ENCODE measurements around the gene PTPRK.

Gene PTPRK

DNA sequence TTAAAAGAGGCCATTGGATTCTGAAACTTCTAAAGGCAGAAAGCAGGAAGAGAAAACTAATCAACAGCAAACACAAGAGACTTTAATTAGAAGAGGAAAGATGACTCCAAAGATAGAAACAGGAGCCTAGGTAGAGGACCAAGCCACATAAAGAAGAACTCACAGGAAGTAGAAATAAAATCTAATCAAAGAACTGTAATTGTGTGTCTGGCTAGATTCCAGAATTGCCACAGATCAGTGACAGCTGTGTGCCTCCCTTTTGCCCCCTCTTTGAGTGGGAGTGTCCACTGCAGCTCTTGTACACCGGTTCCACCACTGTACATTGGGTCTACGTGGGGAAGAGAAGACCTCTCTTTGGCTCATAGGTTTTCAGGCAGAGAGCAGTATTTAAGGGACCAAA, 597.3 kb downstream of the PTPRK start:
- Mint-ChIP-seq H3K4me1 (ENCODE audit: low read depth) (peaks cover 72% of the 10 kb centered on the region), H3K27me3 (no peaks in the 10 kb centered on the region), H3K9me3 (ENCODE audit: low read depth) (peaks cover 14% of the 10 kb centered on the region), H3K27ac (peak overlapping the region; percentile 90), H3K4me3 (peak overlapping the region; percentile 73), H3K36me3 (peaks cover 8% of the 10 kb centered on the region)

DNA sequence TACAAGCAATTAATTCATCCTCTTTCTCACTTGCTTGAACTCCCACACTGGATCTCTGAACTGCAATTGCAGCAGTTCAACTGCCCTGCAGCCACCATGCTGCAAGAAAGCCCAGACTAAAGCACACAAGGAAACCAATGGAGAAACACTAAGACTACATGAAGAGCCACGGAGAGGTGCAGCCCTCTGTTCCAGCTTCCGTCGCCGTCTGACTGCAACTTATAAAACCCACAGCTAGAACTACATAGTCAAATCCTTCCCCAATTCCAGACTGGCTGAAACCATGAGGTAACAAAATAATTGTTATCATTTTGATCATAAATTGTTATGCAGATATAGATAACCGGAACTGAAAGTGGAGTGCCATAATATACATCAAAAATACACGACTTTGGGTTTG, 598.4 kb downstream of the PTPRK start:
- H3K36me3 Mint-ChIP-seq, result peaks cover 4% of the 10 kb centered on the region
- H3K27me3 Mint-ChIP-seq, result no peaks in the 10 kb centered on the region
- H3K4me1 Mint-ChIP-seq (ENCODE audit: low read depth), result peaks cover 83% of the 10 kb centered on the region
- H3K27ac Mint-ChIP-seq, result peak overlapping the region; percentile 90
- peaks cover 8% of the 10 kb centered on the region for H3K9me3 Mint-ChIP-seq (ENCODE audit: low read depth)
- peak overlapping the region; percentile 73 for H3K4me3 Mint-ChIP-seq

DNA sequence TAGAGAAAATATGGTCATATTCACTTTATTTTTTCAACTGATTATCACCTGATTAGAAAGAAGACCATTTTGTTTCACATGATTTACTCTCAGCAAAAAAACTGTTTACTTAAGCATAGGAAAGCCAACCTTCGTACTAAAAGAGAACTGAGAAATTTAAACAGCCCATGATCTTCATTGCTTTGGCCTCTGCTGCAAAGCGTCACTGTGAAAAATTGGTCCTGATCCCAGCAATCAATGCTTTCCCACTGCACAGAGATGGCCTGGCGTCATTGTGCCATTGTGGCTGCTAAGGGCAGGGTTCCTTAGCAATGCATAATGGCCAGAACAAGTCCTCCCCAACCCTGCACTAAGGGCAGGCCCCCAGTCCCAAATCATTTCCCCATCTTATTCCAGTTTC, 599.6 kb downstream of the PTPRK start:
- Mint-ChIP-seq H3K36me3 (peaks cover 4% of the 10 kb centered on the region), H3K4me1 (ENCODE audit: low read depth) (peaks cover 91% of the 10 kb centered on the region), H3K27ac (peak overlapping the region; percentile 72), H3K27me3 (no peaks in the 10 kb centered on the region), H3K4me3 (no peak overlapping the region), H3K9me3 (ENCODE audit: low read depth) (peaks cover 8% of the 10 kb centered on the region)
